ENCODE results near the gene ITGA8. TPM values are rescaled to one million over a fixed set of nuclear protein-coding genes. Genes with fewer than 3 reads are reported as not detected.

Gene ITGA8
- total RNA-seq, 1 experiment from 2014 or later = not detected

DNA sequence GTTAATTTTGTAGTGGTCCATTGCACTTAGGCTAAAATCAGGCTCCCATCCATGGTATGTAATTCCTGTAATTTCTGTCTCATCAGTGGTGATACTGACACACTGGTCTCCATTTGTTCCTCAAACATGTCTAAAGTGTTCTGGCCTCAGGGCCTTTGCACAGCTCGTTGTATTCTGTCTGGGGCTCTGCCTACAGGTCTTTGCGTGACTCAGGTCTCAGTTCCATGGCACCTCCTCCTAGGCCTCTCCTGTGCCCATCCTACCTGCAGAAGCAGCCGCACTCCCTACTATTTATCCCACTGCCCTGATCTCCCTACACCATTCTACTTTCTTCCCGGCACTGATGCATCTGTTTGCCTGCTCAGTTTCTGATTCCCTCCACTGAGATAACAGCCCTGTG, 173.8 kb downstream of the ITGA8 start:
- no peaks in the 10 kb centered on the region; the same call in 1 of the 2 replicates for H3K27me3 ChIP-seq (replicated peaks; ENCODE audit: control insufficient read depth, insufficient read depth, low read length)
- Mint-ChIP-seq H3K27me3 (ENCODE audit: insufficient read depth, unreplicated experiment) (peaks cover 14% of the 10 kb centered on the region), H3K4me1 (ENCODE audit: low read depth, unreplicated experiment) (no peaks in the 10 kb centered on the region), H3K9me3 (ENCODE audit: unreplicated experiment) (peaks cover 6% of the 10 kb centered on the region), H3K27ac (ENCODE audit: unreplicated experiment) (no peak overlapping the region), H3K36me3 (ENCODE audit: insufficient read depth, unreplicated experiment) (peaks cover 6% of the 10 kb centered on the region), H3K4me3 (ENCODE audit: unreplicated experiment) (no peak overlapping the region)
- TF ChIP-seq, protein P1, sequence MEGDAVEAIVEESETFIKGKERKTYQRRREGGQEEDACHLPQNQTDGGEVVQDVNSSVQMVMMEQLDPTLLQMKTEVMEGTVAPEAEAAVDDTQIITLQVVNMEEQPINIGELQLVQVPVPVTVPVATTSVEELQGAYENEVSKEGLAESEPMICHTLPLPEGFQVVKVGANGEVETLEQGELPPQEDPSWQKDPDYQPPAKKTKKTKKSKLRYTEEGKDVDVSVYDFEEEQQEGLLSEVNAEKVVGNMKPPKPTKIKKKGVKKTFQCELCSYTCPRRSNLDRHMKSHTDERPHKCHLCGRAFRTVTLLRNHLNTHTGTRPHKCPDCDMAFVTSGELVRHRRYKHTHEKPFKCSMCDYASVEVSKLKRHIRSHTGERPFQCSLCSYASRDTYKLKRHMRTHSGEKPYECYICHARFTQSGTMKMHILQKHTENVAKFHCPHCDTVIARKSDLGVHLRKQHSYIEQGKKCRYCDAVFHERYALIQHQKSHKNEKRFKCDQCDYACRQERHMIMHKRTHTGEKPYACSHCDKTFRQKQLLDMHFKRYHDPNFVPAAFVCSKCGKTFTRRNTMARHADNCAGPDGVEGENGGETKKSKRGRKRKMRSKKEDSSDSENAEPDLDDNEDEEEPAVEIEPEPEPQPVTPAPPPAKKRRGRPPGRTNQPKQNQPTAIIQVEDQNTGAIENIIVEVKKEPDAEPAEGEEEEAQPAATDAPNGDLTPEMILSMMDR (IDR thresholded peaks at IDR 0.05; ENCODE audit: insufficient read depth in 1 of 2, low read depth in 1 of 2, low read length in 1 of 2, severe bottlenecking in 1 of 2, unreplicated experiment in 1 of 2) = no peak
- POLR2A ChIA-PET = no interaction called here
- CTCF ChIA-PET = no interaction called here
- intact Hi-C loops (cut with micrococcal nuclease; ENCODE audit: unreplicated experiment) = no loop called here
- H3K9me3 ChIP-seq = no peaks in the 10 kb centered on the region
- DNase-seq = no peak
- H3K4me1 ChIP-seq = no peaks in the 10 kb centered on the region
- H3K4me3 ChIP-seq (ENCODE audit: low read depth, low read length) = no peak overlapping the region
- no TSS peak for BruUV-seq (replicated peaks)
- no peaks in the 10 kb centered on the region for H3K36me3 ChIP-seq (ENCODE audit: control insufficient read depth, insufficient read depth, low read length)

DNA sequence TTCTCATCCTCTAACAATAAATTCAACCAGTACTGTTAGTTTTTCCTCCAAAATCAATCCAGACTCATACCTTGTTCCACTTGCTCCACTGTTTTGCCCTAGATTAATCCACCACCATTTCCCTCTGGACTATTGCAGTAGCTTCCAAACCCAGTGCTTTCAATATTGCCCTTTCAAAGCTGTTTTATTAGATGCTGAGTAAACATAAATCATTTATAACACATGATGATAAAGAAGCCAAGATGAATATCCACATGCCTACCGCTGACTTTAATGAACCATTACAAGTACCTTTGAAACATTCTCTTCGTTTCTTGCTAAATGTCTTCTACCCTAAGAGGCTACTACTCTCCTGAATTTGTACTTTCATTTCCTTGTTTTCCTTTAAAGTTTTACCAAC, 174.5 kb downstream of the ITGA8 start:
- POLR2A ChIA-PET = no interaction called here
- no peak for DNase-seq
- TF ChIP-seq, protein P1 (IDR thresholded peaks at IDR 0.05; ENCODE audit: insufficient read depth in 1 of 2, low read depth in 1 of 2, low read length in 1 of 2, severe bottlenecking in 1 of 2, unreplicated experiment in 1 of 2) = no peak
- H3K4me3 ChIP-seq (ENCODE audit: low read depth, low read length) = no peak overlapping the region
- intact Hi-C loops (cut with micrococcal nuclease; ENCODE audit: unreplicated experiment) = no loop called here
- no peak overlapping the region for H3K4me3 Mint-ChIP-seq (ENCODE audit: unreplicated experiment)
- H3K9me3 ChIP-seq = no peaks in the 10 kb centered on the region
- no peaks in the 10 kb centered on the region for H3K36me3 ChIP-seq (ENCODE audit: control insufficient read depth, insufficient read depth, low read length)
- H3K4me1 ChIP-seq = no peaks in the 10 kb centered on the region
- peaks cover 6% of the 10 kb centered on the region for H3K36me3 Mint-ChIP-seq (ENCODE audit: insufficient read depth, unreplicated experiment)
- BruUV-seq (replicated peaks) = no TSS peak
- peaks cover 6% of the 10 kb centered on the region for H3K9me3 Mint-ChIP-seq (ENCODE audit: unreplicated experiment)
- no peak overlapping the region for H3K27ac Mint-ChIP-seq (ENCODE audit: unreplicated experiment)
- H3K27me3 ChIP-seq (replicated peaks; ENCODE audit: control insufficient read depth, insufficient read depth, low read length) = no peaks in the 10 kb centered on the region; the same call in 1 of the 2 replicates
- CTCF ChIA-PET = no interaction called here
- H3K4me1 Mint-ChIP-seq (ENCODE audit: low read depth, unreplicated experiment) = no peaks in the 10 kb centered on the region
- H3K27me3 Mint-ChIP-seq (ENCODE audit: insufficient read depth, unreplicated experiment) = peaks cover 9% of the 10 kb centered on the region

DNA sequence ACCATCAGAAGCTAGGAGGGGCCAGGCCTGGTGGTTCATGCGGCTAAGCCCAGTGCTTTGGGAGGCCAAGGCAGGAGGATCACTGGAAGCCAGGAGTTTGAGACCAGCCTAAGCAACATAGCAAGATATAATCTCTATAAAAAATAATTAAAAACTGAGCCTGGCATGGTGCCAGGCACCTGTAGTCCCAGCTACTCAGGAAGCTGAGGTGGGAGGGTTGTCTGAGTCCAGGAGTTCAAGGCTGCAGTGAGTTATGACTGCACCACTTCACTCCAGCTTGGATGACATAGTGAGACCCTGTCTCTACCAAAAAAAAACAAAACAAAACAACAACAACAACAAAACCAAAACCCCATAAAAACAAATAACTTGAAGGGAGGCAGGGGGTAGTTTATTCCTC, 175.7 kb downstream of the ITGA8 start:
- Mint-ChIP-seq H3K4me3 (ENCODE audit: unreplicated experiment) (no peak overlapping the region), H3K9me3 (ENCODE audit: unreplicated experiment) (peaks cover 6% of the 10 kb centered on the region), H3K4me1 (ENCODE audit: low read depth, unreplicated experiment) (no peaks in the 10 kb centered on the region), H3K27me3 (ENCODE audit: insufficient read depth, unreplicated experiment) (peaks cover 14% of the 10 kb centered on the region), H3K27ac (ENCODE audit: unreplicated experiment) (no peak overlapping the region), H3K36me3 (ENCODE audit: insufficient read depth, unreplicated experiment) (peaks cover 6% of the 10 kb centered on the region)
- no peak for DNase-seq
- BruUV-seq (replicated peaks) = no TSS peak
- Histone ChIP-seq H3K4me3 (ENCODE audit: low read depth, low read length) (no peak overlapping the region), H3K27me3 (replicated peaks; ENCODE audit: control insufficient read depth, insufficient read depth, low read length) (no peaks in the 10 kb centered on the region; the same call in 1 of the 2 replicates), H3K9me3 (no peaks in the 10 kb centered on the region), H3K4me1 (no peaks in the 10 kb centered on the region), H3K36me3 (ENCODE audit: control insufficient read depth, insufficient read depth, low read length) (no peaks in the 10 kb centered on the region)
- intact Hi-C loops (cut with micrococcal nuclease; ENCODE audit: unreplicated experiment) = no loop called here
- CTCF ChIA-PET = no interaction called here
- POLR2A ChIA-PET = no interaction called here
- TF ChIP-seq, protein P1 (IDR thresholded peaks at IDR 0.05; ENCODE audit: insufficient read depth in 1 of 2, low read depth in 1 of 2, low read length in 1 of 2, severe bottlenecking in 1 of 2, unreplicated experiment in 1 of 2) = no peak
